Sciatic nerve (tissue), 2 donors: ENCODE results near the gene POLD3. TPM values are rescaled to one million over a fixed set of nuclear protein-coding genes. Genes with fewer than 3 reads are reported as not detected.
"Not testable (repeated sequence)": the region's sequence is repeated elsewhere in the genome, so short reads cannot be mapped to it uniquely, and the experiment has no call there.

Experiments
- ATAC-seq: fragments of 200-7000 bp; cut with Tn5 transposase; one replicate; pipeline ENCODE4 v1.9.1; 2020; ENCODE audit warnings: mild to moderate bottlenecking, moderate library complexity
- DNase-seq: peaks from one replicate; pipeline ENCODE4 v3.0.0-alpha.2; 2020; ENCODE audit warnings: low spot score
- intact Hi-C: fragments of 100-400 bp; cut with DNase I; formaldehyde crosslinking; loops from one replicate; pipeline ENCODE4 v1.14.2; 2022
- total RNA-seq: library from RNA; stranded (reverse); fragmentation: NEBNext Ultra II Directional; extraction: Animal tissue kit (Norgen Biotek cat#: 25700); gene quantifications from one replicate; pipeline ENCODE4 v1.2.1, GENCODE V29; 2021
- donor health status: DM: no; HTN: no; CAD: no.
- donor health status: DM: no; HTN: no; CAD: no.

POLD3 gene
- total RNA-seq, 1 donor from 2014 or later: 15.9 TPM

DNA sequence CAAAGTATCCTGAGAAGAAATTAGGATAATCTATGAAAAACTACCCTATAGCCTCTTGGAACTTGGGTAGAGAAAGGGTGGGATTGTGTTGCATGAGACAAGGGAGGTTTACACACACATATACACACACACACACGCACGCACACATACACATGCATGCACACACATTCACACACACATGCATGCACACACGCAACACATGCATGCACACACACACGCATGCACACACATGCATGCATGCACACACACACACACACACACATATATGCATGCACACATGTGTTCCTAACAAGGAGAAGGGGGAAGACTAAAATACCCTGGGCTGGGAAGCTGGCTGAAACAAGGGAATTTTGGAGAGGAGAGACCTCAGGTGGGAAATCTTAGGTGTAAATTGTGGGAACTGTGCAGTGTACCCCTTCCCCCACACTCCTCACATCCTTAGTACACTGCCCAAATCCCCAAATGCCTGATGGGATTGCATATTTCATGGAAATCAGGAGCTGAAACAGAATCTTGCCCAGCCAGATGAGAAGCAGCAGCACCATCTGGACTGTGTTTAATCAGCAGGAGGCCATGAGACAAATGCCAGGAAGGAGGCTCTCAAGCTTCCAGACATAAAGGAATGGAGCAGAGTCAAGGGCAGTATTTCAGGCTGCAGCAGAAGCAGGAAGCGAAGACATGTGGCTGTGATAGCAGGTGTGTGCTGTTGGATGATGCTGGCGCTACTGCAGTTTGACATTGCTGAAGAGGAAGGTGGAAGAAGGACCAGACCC lies 14.6 kb upstream of the POLD3 start:
- intact Hi-C loops: no loop called here
- DNase-seq (no peak), ATAC-seq (no peak)

DNA sequence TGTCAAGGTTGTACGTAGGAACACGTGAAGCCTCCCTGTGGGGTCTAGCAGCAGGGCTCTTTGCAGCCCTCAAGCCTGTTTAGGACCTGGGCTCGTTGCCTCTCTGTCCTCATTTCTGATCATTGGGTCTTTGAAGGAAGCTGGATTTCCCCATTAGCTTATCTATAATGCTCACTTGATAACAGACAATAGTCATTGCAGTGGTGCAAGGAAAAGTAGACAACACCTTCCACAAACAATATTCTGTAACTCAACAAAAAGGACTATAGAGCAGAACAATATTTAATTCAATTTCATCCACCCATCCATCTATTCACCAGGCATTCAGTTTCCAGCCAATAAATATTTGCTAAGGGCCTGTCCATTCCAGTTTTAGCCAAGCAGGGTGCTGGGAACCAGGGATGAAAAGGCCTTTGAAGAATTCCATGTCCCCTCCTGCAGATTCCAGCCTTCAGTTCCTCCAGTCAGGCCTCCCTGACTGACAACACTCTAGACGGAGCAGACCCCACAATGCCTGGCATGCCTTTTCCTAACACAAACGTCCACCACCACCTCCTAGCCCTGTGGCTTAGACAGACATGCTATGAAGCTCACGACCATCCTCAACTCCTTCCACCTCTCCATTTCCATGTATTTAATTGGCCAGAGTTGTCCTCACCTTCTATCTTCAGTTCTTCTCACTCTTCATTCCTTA lies 12.7 kb upstream of the POLD3 start:
- intact Hi-C loops: no loop called here
- no peak for DNase-seq
- no peak for ATAC-seq

DNA sequence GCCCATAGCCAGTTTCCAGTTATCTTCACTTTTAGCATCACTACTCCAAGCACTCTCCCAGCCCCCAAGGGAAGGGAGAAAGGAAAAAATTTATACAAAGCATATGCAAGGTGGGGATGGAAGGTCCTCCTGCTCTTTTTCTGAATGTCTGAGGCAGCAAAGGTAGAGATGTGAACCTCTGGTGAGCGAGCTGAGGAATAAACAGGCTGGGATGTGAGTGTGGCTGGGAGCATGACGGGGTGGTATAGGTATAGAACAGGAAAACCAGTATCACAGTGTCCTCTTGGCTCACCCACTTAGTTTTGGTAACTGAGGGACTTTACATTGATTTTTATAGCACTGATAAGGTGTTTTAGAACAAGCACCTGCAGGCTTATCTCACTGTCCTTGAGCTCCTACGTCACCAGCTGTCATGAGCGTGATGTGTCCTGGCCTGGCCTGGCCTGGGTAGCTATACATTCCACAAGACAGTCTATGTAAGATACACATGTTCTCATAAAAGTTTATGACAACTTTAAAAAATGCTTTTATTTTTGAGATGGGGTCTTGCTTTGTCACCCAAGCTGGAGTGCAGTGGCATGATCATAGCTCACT lies 10.3 kb upstream of the POLD3 start:
- intact Hi-C loops: no loop called here
- DNase-seq: no peak
- no peak for ATAC-seq

DNA sequence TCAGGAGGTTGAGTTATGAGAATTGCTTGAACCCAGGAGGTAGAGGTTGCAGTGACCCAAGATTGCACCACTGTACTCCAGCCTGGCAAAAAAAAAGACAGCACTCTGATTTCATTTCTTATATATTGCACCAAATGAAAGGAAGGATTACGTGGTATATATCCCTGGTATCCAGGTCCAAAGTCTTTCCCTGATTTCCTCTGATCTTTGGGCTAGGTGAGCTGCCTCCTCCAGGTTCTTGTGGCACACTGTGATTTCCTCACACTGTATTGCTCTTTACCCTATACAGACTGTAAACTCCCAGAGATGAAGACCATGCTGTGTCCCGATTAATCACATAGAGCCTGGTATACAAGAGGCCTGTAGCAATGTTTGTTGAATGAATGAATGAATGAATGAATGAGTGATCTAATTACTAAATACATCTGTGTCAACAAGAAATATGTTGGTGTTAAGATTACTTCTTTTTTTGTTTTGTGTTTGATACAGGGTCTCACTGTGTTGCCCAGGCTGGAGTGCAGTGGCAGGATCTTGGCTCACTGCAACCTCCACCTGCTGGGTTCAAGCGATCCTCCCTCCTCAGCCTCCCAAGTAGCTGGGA lies 9.3 kb upstream of the POLD3 start:
- intact Hi-C loops: no loop called here
- ATAC-seq: no peak

DNA sequence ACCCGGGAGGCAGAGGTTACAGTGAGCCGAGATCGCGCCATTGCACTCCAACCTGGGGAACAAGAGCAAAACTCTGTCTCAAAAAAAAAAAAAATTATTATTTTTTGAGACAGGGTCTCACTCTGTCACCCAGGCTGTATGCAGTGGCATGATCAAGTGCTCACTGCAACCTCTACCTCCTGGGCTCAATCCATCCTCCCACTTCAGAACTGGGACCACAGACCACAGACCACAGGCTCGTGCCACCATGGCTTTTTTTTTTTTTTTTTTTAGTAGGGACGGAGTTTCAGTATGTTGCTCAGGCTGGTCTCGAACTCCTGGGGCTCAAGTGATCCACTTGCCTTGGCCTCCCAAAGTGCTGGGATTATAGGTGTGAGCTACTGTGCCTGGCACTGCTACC lies 1.9 kb upstream of the POLD3 start:
- intact Hi-C loops, DNase-seq, ATAC-seq: not testable (repeated sequence)

More for the DNA sequence above, 9.3 kb upstream of the POLD3 start:
- no peak for DNase-seq

DNA sequence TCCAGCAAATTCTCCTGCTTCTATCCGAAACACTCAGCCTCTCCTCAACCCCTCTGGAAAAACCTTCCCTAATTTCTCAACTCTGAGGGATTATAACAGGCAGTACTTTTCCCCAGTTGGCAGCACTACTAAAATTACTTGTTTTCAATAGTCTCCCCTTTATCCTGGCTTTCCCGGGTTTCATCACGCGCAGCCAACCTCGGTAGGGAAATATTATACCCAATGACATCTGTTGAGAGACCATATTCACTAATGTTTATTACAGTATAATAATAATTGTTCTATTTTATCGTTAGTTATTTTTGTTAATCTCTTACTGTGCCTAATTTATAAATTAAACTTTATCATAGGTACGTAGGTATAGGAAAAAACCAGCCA lies 330 bp upstream of the POLD3 start:
- ATAC-seq: peak; percentile 40
- DNase-seq: no peak
- intact Hi-C loops: no loop called here

DNA sequence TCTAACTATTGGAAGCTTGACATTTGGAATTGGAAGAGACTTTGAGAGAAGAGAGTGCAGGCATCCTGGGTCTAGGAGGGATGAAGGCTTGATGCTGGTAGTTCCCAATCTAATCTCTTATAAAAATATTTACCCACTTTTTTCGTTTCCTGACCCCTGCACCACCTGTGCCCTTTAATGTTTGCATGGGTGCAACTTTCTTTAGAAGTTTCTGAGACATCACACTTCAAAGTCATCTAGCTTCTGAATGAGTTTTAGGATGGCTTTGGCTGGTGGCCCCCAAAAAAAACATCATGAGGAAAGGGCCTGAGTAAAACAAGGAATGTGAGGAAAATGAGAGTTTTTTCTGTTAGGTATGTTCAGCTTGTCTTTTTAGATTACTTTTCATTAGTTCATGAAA lies 1.1 kb downstream of the POLD3 start:
- intact Hi-C loops: no loop called here
- DNase-seq (no peak), ATAC-seq (no peak)

DNA sequence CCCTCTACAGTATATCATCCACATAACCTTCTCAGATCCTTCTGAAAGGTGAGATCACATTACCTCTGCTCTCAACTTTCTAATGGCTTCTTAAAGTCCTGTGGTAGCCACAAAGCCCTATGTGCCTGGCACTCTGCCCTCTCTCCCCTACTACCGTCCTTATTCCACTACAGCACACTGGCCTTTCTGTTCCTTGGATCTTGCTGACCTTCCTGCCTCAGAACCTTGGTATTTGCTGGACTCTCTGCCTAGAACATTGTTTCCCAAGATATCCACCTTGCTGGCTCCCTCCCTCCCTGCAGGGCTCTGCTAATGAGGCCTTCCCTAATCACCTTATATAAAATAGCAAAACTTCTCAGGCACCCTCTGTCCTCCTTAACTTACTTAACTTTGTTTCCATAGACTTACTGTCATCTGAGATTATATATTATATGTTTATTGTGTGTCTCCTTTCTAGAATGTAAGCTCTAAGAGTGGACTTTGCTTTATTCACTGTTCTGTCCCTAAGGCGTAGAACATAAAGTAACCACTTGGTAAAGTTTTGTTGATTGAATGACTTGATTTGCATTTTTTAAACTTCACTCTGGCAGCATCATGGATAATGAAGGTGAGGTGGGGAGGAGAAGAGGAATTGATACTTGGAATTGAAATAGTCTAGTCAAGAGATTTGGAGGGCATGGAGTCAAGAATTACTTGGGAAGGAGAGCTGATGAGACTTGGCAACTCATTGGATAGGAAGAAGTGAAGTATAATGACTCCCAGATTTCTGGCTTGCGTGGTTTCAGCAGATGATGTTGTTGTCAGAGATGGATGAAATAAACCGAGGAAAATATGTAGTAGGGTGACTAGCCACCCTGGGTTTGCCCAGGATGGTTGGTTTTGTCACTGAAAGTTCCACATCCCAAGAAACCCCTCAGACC lies 10.5 kb downstream of the POLD3 start:
- ATAC-seq: peak; percentile 59

DNA sequence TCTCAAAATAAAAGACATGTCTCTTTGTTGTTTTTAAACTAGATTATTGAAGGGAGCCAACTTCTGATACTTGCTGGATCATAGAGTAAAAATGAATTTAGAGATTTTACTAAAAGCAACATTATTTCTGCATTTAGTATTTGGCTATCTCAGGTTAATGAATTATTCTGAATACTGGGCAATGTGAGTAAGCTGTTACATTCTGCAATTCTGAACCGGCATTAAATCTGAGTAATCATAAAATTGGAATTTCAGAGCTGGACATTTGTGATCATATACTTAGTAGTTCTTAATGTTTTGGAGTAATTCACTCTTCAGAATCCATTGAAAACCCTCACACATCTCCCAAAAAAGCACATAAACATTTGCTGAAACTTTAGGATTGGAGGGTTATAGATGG lies 11.5 kb downstream of the POLD3 start:
- no peak for DNase-seq
- ATAC-seq: no peak
- intact Hi-C loops: loop anchor here (10.0 kb wide), 1 partner anchor 131 kb away; the partner anchor contains the start of gene CHRDL2

More for the DNA sequence above, 10.5 kb downstream of the POLD3 start:
- intact Hi-C loops: loop anchor here (10.0 kb wide), 1 partner anchor 132 kb away; the partner anchor contains the start of gene CHRDL2
- DNase-seq: no peak

DNA sequence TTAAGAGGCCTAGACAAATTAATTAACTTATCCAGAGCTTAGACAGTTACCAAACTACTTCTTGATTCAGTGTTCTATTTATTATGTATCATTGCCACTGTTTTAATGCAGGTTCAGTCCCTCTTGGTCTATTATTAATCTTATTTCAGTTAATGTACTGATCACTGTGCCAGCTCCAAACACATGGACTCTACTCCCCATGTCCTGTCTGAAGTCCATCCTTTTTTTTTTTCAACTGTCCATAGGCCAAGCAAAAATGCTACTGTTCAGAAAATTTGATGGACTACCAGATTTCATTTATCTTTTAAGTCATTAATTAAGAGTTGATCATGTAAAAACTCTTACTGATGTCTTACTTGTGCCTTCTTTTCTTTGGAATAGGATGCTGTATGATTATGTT lies 11.9 kb downstream of the POLD3 start:
- intact Hi-C loops: loop anchor here (10.0 kb wide), 1 partner anchor 130 kb away; the partner anchor contains the start of gene CHRDL2
- DNase-seq: no peak
- ATAC-seq: no peak

DNA sequence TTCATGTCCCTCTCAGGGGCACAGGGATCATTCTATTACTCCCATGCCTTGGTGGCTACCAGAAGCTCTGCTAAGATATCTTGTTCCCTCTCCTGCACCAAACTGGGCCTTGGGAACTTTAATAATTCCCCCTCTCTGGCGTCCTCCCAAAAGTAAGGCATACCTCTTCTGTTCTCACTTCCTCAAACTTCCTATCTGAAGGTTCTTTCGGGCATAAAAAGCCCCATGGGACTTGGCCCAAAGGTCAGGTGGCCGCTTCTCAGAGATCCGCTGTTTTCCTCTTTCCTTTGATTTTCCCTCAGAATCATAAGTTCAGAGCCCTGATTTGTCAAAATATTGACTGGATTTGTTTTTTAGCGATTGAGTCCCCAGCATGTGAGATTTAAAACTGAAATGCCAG lies 13.0 kb downstream of the POLD3 start:
- intact Hi-C loops: loop anchor here (10.0 kb wide), 1 partner anchor 129 kb away; the partner anchor contains the start of gene CHRDL2
- ATAC-seq (no peak), DNase-seq (no peak)

DNA sequence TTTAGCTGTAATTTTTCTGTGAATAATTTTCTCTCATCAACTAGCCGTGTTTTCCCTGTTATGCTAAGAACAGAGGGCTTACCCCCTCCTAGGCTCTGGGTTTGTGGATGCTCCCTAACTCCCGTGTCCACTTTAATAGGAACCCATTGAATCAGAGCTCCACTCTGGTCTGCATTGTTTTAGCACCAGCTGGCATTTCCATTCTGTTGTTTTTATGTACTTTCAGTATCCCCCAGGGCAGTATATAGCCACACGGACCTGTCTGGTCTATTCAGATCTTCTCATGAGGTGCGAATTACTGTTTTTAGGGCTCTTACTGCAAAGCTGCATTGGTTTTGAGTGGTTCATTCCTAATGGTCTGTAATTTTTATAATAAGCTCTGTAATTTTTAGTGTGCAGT lies 16.0 kb downstream of the POLD3 start:
- DNase-seq (no peak), ATAC-seq (no peak)
- intact Hi-C loops: loop anchor here (10.0 kb wide), 1 partner anchor 126 kb away; the partner anchor contains the start of gene CHRDL2

DNA sequence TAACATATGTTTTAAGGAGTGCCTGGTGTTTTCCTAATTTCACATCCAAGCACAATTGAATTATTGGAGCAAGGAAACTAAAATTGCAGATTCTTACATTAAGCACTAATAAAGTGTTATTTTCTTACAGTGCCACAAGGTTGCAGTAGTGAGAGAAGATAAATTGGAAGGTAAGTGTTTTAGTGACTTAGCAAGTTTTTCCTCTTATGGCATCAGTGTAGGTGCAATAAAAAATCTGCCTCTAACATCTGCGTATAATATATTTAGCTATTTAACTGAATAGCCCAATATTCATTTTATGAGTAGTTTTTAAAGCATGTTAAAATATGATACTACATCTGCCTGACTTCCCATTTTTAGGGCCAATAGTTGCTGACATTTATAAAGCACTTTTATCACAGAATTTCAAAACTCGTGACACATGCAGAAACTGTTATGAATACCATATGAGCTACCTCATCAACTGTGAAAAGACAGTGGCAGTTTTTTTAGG lies 19.0 kb downstream of the POLD3 start:
- no peak for DNase-seq
- peak; percentile 70 for ATAC-seq
- intact Hi-C loops: no loop called here

DNA sequence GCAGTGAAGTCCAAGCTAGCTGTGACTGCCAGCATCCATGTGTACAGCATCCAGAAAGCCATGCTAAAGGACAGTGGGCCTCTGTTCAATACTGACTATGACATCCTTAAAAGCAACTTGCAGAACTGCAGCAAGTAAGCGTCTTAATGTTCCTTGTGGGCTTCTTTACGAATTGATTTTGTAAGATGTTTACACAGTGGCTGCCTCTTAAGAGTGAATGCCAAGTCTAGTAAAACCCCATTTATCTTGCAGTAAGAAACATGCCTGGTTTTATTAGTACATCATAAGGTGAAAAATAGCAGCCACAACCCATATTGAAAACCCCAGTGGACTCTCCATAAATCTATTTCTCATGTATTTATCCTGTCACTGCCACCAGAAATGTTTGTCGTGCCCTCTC lies 20.5 kb downstream of the POLD3 start:
- ATAC-seq: peak; percentile 39
- intact Hi-C loops: no loop called here

DNA sequence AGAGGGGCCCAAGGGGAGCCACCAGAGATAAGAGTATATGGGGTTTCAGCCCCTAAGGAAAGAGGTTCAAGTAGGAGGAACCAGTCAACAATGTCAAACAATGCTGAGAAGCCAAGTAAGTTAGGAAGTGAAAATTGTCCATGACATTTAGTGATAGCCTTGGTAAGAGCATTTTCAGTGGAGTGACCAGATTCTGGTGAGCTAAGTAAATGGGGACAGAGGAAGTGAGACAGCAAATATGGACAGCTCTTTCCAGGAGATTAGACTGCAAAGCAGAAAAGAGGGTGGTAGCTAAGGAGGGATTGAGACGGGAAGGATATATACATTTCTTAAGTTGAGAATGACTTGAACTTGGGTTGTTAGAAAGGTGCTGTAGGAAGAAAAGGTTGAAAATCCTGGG lies 22.9 kb downstream of the POLD3 start:
- no peak for DNase-seq
- intact Hi-C loops: no loop called here
- peak; percentile 20 for ATAC-seq

More for the DNA sequence above, 20.5 kb downstream of the POLD3 start:
- DNase-seq: no peak

DNA sequence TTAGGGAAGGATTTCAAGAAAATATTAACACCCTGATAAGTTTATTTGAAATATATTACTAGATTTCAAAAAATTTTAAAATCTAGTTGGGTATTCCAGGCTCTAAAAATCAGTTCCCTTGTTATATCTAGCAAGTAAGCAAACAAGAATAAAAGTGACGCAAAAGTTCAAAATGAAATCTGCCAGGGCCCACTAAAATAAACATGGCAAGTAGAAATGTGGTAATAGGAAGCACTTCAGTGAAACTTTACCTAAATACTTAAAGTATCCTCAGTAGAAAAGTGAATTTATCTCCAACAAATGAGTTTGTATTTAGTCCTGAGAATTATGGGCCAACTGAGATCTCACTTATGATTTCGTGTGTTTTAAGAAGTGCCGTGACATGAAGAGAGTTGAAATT lies 23.6 kb downstream of the POLD3 start:
- intact Hi-C loops: no loop called here
- ATAC-seq (no peak), DNase-seq (no peak)

DNA sequence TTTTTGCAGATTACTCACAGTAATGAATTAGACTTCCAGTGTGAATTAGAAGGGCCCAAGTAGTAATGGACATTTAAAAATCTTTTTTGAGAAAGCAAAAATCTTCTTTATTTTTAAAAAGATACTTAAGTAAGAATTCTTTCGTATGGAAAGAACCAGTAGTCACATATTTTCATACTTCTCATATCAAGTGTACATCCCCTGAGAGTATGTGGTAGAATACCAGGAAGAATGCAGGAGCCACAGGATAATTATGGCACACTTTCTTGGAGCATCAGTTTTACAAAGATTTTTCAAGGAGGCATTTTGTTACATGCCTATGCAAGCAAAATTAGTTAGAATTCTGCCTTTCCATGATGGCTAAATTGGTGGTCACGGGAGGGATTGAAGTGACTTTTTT lies 28.1 kb downstream of the POLD3 start:
- no peak for ATAC-seq
- intact Hi-C loops: no loop called here

DNA sequence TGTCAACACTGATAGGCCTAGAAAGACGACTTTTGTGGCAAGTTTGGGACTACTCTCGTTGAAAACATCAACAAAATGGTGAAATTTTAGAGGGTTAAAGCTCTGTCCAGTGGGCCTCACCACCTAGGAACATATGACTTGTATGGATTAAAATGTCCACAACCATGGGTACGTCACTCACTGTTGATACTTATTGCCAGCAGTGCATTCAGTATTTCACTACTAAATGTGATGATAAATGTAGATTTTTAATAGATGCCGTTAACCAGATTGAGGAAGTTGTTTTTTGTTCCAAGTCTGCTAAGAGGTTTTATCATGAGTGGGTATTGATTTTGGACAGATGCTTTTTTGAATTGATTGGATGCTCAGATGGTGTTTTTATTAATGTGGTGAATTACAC lies 33.7 kb downstream of the POLD3 start:
- ATAC-seq: no peak
- no peak for DNase-seq
- intact Hi-C loops: no loop called here

More for the DNA sequence above, 28.1 kb downstream of the POLD3 start:
- DNase-seq: no peak
